ENCODE data around the gene ZNF518B. TPM values are rescaled to one million over a fixed set of nuclear protein-coding genes. Genes with fewer than 3 reads are reported as not detected.

The ZNF518B gene
- total RNA-seq, 1 donor from 2014 or later = 30.5 TPM

DNA sequence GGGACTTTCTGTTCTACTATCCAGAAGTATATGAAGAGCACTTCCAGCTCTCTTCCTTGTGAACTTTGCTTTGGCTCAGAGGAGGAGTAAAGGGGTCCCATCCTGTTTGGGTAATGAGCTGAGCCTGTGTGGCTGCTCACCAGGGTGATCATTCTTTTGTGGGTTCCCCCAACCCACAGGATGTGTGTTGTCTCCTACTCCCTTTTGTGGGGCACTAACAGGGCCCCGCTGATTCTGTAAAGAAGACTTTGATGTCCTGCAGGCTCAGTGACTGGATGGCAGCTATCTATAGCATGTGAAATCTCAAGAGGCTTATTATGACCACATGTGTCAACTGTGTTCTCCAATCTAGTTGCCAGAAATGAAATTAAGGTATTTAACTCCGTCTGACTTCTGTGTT lies 40.8 kb downstream of the ZNF518B start:
- Histone ChIP-seq H3K36me3 (ENCODE audit: control insufficient read depth, insufficient read depth, low read length) (no peaks in the 10 kb centered on the region), H3K4me3 (ENCODE audit: low read depth, low read length) (no peak overlapping the region), H3K27me3 (ENCODE audit: control insufficient read depth, insufficient read depth, low read length) (no peaks in the 10 kb centered on the region)
- FAIRE-seq = no peak
- no peak for DNase-seq (ENCODE audit: low read depth)
- TF ChIP-seq, protein P1, sequence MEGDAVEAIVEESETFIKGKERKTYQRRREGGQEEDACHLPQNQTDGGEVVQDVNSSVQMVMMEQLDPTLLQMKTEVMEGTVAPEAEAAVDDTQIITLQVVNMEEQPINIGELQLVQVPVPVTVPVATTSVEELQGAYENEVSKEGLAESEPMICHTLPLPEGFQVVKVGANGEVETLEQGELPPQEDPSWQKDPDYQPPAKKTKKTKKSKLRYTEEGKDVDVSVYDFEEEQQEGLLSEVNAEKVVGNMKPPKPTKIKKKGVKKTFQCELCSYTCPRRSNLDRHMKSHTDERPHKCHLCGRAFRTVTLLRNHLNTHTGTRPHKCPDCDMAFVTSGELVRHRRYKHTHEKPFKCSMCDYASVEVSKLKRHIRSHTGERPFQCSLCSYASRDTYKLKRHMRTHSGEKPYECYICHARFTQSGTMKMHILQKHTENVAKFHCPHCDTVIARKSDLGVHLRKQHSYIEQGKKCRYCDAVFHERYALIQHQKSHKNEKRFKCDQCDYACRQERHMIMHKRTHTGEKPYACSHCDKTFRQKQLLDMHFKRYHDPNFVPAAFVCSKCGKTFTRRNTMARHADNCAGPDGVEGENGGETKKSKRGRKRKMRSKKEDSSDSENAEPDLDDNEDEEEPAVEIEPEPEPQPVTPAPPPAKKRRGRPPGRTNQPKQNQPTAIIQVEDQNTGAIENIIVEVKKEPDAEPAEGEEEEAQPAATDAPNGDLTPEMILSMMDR (IDR thresholded peaks at IDR 0.05; ENCODE audit: insufficient read depth, low read length, severe bottlenecking) = no peak

DNA sequence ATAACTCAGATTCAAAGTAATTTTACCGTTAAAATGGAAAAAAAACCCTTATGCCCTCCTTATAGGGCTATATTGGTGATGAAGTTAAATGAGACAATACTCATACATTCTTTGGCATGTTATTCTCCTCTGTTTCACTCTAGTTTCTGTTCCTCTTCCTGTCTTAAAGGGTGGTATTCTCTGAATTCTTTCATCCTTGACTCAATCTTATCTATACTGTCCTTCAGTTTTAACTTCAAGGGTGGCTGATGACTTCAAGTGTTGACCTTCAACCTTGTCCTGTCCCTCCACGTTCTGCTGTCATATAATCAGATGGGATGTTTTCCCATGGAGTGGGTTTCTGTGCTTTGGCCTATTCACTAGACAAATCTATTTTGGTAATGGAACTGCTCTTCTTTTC lies 44.0 kb downstream of the ZNF518B start:
- Histone ChIP-seq H3K4me3 (ENCODE audit: low read depth, low read length) (no peak overlapping the region), H3K36me3 (ENCODE audit: control insufficient read depth, insufficient read depth, low read length) (no peaks in the 10 kb centered on the region), H3K27me3 (ENCODE audit: control insufficient read depth, insufficient read depth, low read length) (no peaks in the 10 kb centered on the region)
- FAIRE-seq = no peak
- TF ChIP-seq, protein P1 (IDR thresholded peaks at IDR 0.05; ENCODE audit: insufficient read depth, low read length, severe bottlenecking) = no peak
- DNase-seq (ENCODE audit: low read depth) = no peak

DNA sequence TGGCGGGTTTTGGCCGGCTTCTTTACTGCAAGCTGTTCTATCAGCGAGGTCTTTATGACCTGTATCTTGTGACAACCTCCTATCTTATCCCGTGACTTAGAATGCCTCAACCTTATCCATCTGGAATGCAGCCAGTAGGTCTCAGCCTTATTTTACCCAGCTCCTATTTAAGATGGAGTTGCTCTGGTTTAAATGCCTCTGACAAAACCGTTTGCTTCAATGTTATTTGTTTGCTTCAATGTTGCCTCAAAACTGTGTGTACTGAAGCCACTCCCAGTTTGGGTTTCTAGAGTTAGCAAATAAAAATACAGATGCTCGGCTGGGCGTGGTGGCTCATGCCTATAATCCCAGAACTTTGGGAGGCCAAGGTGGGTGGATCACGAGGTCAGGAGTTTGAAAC lies 51.6 kb downstream of the ZNF518B start:
- TF ChIP-seq, protein P1 (IDR thresholded peaks at IDR 0.05; ENCODE audit: insufficient read depth, low read length, severe bottlenecking) = no peak
- Histone ChIP-seq H3K36me3 (ENCODE audit: control insufficient read depth, insufficient read depth, low read length) (no peaks in the 10 kb centered on the region), H3K4me3 (ENCODE audit: low read depth, low read length) (no peak overlapping the region), H3K27me3 (ENCODE audit: control insufficient read depth, insufficient read depth, low read length) (no peaks in the 10 kb centered on the region)
- DNase-seq (ENCODE audit: low read depth) = no peak
- no peak for FAIRE-seq

DNA sequence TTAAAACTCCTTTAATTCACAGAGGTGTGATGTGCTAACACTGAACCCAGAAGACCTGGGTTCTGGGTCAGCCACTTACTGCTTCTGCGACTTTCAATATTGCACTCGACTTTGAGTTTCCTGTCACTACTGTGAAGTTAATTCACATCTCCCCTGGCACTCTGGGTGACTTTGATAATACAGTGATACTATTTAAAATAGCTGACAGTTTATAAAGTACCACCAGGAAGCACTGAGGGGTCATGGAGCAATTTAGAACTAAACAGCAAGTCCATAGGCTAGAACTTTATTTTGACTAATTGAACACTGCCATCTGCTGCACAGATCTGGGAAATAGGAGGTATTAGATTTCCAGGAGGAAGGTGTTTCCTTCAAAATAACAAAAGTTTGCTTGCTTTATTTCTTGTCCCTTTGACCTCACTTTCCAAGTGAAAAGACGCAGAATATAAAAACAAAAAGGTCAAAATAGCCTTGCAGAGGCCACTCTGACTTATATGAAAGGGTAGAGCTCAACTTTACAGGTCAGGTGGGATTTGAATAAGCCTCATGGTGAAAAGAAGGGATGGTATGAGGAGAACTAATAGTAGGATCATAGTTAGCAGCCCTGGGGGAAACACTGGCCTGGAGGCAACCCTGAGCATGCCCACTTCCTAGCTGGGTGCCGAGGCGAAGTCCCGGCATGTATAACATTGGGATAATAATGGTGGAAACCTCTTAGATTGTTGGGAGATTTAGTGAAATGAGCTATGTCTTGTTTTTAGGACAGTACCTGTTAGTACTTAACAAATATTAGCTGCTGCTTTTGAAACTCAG lies 53.4 kb downstream of the ZNF518B start:
- no peak for FAIRE-seq
- DNase-seq (ENCODE audit: low read depth) = peak; percentile 59
- no peaks in the 10 kb centered on the region for H3K36me3 ChIP-seq (ENCODE audit: control insufficient read depth, insufficient read depth, low read length)
- H3K4me3 ChIP-seq (ENCODE audit: low read depth, low read length) = no peak overlapping the region
- no peaks in the 10 kb centered on the region for H3K27me3 ChIP-seq (ENCODE audit: control insufficient read depth, insufficient read depth, low read length)
- TF ChIP-seq, protein P1 (IDR thresholded peaks at IDR 0.05; ENCODE audit: insufficient read depth, low read length, severe bottlenecking) = peak; percentile 46

DNA sequence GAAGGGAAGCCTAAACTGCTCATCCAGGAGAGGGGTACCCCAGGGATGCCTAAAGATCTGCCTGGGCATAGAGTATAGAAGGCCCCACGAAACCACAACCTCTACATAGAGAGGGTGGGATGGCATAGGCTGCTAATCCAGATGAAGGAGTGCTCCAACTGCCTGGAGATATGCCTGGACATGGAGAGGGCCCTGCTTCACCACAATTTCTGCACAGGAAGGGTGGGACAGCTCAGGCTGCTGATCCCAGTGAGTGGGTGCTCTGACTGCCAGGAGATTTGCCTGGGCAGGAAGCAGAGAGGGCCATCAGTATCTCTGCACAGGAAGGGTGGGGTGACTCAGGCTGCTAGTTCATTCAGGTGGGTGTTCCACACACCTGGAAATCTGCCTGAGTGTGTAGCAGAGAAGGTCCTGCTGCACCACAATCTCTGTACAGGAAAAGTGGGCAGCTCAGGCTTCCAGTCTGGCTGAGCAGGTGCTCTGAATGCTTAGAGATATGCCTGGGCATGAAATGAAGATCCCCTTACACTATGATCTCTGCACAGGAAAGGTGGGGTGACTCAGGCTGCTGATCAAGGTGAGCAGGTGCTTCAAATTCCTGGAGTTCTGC lies 61.1 kb downstream of the ZNF518B start:
- H3K4me3 ChIP-seq (ENCODE audit: low read depth, low read length) = no peak overlapping the region
- H3K36me3 ChIP-seq (ENCODE audit: control insufficient read depth, insufficient read depth, low read length) = no peaks in the 10 kb centered on the region
- FAIRE-seq (peak; percentile 96), DNase-seq (ENCODE audit: low read depth) (peak; percentile 90)
- H3K27me3 ChIP-seq (ENCODE audit: control insufficient read depth, insufficient read depth, low read length) = no peaks in the 10 kb centered on the region
- TF ChIP-seq, protein P1 (IDR thresholded peaks at IDR 0.05; ENCODE audit: insufficient read depth, low read length, severe bottlenecking) = no peak

Other genes with a start within 250 kb of the ZNF518B start
- not detected in 2 replicates for gene CLNK, start 227.3 kb upstream of the ZNF518B start, total RNA-seq

All from bronchial epithelial cell (primary cell).